GM12892 (cell line): ENCODE results near the gene ASPN.
A peak's percentile ranks its signal among the peaks of the same experiment; 100 is the strongest.
"Not testable (repeated sequence)": the region's sequence is repeated elsewhere in the genome, so short reads cannot be mapped to it uniquely, and the experiment has no call there.

ENCODE experiments used
- DNase-seq: peaks from one replicate; pipeline ENCODE4 v3.0.0; 2011; ENCODE audit not compliant: insufficient read length
- FAIRE-seq: peaks from 2 replicates; lab custom pipeline; 2011; peaks lifted over from hg19 to GRCh38; lab: Jason Lieb, UNC
- POLR2A ChIP-seq: IDR thresholded peaks from 2 replicates; pipeline ENCODE4 v1.6.1; 2011; ENCODE audit warnings: low read depth, low read length, control low read depth
- POLR2AphosphoS5 ChIP-seq: IDR thresholded peaks from 2 replicates; pipeline ENCODE4 v1.6.1; 2011; ENCODE audit warnings: low read depth, low read length, control low read depth
- TAF1 ChIP-seq: IDR thresholded peaks from 2 replicates; pipeline ENCODE4 v1.6.1; 2011; ENCODE audit warnings: low read depth, mild to moderate bottlenecking, control low read depth, low read length, borderline replicate concordance

Gene ASPN

DNA sequence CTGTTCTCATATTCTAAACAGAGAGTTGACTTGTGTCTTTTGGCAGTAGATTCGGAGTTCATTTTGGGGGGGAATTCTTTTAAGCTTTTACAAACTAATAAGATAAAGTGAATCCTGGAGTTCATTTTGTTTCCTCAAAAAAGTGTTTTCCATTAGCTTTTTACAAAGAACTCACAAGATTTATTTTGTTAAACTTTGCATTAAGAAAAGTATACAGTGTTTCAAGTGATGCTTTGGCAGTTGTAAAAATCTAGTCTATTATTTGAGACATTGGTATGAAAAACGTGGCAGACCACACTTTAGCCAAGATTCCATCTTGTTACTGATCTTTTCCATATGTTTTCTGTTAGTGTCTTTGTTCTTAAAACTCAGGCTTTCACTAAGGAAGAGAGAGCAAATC is 56.8 kb downstream of the ASPN start:
- no peak for DNase-seq
- TF ChIP-seq POLR2AphosphoS5 (no peak), POLR2A (no peak), TAF1 (no peak)
- peak; percentile 38 for FAIRE-seq

DNA sequence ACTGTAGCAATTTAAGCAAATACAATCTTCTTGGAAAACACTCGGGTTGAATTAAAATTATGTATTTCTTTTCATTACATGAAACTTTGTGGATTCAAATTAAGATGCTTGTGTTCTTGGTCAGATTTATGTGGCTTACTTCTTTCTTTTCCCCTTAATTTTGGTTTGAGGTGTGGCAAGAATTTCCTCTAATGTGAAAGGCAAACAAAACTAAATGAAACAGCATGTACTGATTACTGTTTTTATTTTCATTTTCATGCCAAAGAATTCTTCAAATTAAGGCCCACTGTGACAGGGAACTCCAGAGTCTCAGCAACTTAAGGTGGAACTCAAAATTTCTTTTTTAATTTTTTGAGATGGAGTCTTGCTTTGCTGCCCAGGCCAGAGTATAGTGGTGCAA is 58.0 kb downstream of the ASPN start, which contains the start of gene OMD:
OMD (minus strand) TSS at position 132 of the 400 bp plus-strand sequence. CDS start 6,913 bp downstream, outside the sequence.
- FAIRE-seq, result no peak
- TF ChIP-seq POLR2A (no peak), POLR2AphosphoS5 (no peak), TAF1 (no peak)
- DNase-seq, result no peak

DNA sequence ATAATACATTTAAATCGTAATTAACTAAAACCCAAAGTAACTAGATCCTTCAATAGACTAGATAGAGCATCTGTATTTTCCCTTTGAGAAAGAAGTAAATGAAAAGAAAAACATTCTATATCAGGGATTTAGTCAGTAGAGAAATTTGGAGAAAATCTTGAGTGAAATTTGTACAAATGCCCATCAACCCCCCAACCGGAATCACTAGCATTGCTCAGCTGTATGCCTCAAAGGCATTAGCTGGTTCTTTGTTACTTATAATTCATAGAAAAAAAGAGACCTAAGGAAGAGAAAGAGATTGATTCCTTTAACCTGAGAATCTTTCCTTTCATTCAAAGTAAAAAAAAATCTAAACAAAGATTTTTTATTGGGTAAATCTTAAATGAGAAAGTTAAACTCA is 58.7 kb downstream of the ASPN start:
- DNase-seq (no peak), FAIRE-seq (no peak)
- TF ChIP-seq TAF1 (no peak), POLR2A (no peak), POLR2AphosphoS5 (no peak)

DNA sequence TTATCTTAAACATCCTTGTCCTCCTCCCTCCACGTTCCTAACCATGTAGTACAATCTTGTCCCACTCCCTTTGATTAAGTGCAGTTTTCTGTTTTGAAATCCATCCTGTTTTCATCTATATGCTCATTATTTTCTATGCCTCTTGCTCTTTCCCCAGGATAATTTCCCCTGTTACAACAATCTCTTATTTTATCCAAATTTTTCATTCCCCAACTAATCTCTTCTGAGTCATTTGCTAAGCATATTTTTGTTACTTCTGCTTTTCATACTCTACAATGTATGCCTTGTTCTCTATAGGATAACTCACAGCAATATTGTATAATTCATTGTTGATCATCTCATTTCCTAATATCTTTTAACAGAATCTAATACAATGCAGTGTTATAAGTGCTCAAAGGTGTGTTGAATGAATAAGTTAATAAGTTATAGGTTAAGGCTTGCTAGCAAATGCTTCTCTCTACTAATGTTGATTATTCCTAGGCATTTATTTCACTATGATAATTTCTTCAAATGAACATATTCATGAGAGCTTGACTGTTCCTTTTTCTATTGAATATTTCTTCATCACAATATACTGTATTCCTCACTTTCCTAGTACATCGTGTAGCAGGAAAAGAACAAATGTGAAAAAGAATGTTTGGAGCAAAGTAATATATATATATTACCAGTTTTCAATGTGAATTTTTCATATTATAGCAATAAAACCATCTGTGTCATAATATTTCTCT is 59.5 kb downstream of the ASPN start:
- TF ChIP-seq TAF1 (no peak), POLR2A (no peak), POLR2AphosphoS5 (no peak)
- DNase-seq (no peak), FAIRE-seq (no peak)

GRCh38 chr9:92414566-92414965 is 67.7 kb downstream of the ASPN start:
- TF ChIP-seq POLR2AphosphoS5 (no peak), POLR2A (no peak), TAF1 (no peak)
- DNase-seq (no peak), FAIRE-seq (no peak)

DNA sequence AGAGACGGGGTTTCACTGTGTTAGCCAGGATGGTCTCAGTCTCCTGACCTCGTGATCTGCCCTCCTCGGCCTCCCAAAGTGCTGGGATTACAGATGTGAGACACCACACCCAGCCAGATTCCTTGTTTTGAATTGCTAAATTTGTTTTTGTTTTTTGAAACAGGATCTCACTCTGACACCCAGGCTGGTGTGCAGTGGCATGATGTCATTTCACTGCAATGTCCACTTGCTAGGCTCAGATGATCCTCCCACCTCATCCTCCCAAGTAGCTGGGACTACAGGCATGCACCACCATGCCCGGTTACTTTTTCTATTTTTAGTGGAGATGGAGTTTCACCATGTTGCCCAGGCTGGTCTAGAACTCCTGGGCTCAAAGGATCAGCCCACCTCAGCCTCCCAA is 71.1 kb downstream of the ASPN start:
- DNase-seq, FAIRE-seq: not testable (repeated sequence)

- DNase-seq, result no peak
- TF ChIP-seq POLR2AphosphoS5 (no peak), TAF1 (no peak), POLR2A (no peak)
- FAIRE-seq, result no peak
These were observed 73.4 kb downstream of the ASPN start for GRCh38 chr9:92408747-92409478.

DNA sequence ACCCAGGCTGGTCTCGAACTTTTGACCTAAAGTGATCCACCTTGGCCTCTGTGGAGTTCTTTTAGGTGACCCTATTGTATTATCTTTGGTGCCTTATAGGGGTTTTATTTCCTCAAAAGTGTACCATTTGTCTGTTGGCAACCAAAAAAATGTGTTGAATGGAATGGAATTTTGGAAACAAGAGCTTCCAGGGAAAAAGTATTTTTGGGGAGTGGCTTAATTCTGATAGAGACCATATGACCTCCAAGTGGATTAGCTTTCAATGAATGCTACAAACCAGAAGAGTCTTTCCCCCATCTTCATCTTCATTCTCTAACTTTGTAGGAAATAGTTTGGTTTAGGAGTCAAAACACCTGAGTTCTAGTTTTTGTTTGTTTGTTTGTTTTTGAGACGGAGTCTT is 74.5 kb downstream of the ASPN start:
- no peak for TF ChIP-seq TAF1
- TF ChIP-seq POLR2A, result no peak
- no peak for TF ChIP-seq POLR2AphosphoS5
- FAIRE-seq (no peak), DNase-seq (no peak)

GRCh38 chr9:92406477-92406876 is 75.8 kb downstream of the ASPN start:
- peak; percentile 81 for FAIRE-seq
- DNase-seq, result no peak
- no peak for TF ChIP-seq POLR2AphosphoS5
- TF ChIP-seq TAF1, result no peak
- TF ChIP-seq POLR2A, result no peak
